GM19468 (cell line): ENCODE measurements around the gene GNAO1.

Experiments
- ATAC-seq: cut with Tn5 transposase; IDR thresholded peaks from one replicate; pipeline ENCODE4 v1.9.1; 2021; ENCODE audit warnings: mild to moderate bottlenecking, moderate library complexity, moderate number of reproducible peaks; ENCODE audit not compliant: unreplicated experiment; ENCODE audit errors: extremely low read depth

Gene GNAO1

DNA sequence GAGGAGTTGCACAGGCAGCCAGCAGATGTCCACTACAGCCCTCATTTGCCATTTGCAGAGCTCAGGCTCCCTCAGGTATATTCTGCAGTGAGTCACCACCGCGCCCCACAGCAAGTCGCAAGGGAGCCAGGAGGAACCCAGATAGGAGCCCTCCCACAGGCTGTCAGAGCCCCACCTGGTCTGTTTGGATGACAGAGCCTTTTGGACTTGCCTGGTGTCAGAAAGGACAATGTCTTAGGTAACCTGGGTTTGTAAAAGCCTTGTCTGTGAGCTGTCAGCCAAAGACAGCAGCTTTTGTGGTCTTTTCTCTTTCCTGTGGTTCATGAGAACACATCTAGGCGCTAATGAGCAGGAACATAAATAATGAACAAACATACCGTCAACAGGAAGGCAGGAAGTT lies 70.9 kb downstream of the GNAO1 start:
- no peak for ATAC-seq

DNA sequence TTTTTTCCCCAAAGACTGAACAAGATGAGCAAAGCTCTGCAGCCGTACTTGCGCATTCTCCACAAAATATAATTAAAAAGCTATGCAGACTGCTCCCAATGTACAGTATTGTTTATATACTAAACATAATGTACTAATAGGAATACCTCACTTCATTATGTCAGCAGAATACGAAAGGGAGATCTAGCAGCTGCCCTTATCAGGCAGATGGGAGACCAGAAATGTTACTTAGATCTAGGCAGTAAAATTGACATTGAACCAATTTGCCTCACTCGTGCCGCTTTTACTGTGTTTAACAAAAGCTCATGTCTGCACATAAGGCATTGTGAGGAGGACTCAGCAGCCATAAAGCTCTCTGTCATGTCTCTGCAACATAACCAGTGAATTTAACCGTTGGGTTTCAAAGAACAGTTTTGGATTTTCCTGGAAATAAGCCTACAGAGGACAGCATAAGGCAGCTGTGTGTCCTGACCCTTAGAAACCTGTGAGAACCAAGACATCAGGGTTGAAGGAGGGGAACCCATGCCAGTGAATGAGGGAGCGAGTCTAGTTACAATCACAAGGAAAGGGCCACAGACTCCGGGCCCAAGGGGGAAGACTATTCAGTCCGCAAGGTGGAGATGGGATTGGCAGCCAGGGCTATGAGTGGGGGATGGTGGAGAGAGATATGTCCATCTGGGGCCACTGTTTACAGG lies 71.4 kb downstream of the GNAO1 start:
- no peak for ATAC-seq

DNA sequence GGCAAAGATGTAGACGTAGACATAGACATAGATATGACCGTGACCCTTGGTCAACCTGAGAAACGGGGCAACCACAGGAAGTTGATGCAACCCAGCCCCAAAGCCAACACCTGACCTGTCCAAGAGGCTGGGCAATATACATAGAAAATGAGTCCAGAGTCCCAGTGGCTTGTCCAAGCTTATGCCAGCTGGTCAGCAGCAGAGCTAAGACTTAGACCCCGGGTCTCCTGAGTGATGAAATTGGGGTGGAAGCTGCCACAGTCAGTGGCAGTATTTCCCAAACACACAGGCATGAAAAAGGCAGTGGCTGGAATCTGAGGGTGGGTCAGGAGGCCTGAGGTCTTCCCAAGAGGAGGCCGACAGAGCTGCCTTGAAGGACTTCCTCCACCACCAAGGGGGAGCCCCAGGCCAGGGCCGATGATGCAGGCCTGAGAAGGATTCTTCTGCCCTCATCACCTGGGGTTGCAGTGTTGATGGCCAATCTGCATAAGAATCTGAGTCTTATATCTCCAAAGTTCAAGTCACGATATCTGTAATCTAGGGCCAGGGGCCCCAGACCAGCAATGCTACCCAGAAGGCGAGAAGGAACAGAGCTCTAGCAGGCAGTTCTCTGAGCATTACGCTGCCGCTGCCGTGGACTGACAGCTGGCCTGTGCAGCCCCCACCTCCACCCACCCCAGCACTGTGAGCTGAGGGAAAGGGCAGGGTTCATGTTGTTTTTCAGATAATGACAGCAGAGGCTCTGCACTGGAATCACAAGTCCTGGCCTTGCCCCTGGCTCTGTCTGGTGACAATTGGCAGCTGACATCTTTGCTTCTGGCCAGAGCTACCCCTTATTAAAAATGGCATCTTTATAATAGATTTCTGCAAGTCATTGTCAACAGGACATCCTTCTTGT lies 72.7 kb downstream of the GNAO1 start:
- no peak for ATAC-seq

DNA sequence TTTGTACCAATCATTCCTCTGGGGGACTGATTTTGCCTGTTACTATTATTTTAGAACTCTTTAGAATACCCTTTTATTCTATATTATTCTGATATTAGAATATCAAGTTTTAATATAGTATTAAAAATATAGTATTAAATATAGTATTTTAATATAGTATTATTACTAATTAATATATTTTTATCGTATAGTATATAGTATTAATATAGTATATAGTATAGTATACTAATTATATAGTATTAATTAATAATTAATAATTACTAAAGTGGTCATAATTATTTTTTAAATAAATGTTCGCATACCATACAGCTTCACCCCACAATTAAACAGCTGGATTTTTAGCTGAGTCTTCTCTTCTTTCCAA lies 73.3 kb downstream of the GNAO1 start:
- ATAC-seq = no peak

DNA sequence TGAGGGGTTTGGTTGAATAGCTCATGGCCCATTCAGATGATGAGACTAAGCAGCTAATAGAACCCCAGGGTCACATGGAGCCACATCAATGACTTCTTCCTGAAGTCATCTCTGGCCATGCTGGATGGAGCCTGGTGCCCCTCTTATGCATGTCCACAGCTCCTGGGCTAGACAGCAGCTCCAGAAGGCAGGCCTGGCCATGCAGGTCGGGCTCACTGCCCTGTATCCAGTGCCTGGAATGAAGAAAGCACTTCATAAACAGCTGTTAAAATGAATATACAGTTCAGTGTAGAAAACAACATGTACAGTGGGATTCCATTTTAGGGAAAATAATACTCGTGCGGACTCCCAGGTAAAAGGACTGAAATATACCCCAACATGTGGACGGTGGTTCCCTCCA lies 73.9 kb downstream of the GNAO1 start:
- ATAC-seq = no peak

DNA sequence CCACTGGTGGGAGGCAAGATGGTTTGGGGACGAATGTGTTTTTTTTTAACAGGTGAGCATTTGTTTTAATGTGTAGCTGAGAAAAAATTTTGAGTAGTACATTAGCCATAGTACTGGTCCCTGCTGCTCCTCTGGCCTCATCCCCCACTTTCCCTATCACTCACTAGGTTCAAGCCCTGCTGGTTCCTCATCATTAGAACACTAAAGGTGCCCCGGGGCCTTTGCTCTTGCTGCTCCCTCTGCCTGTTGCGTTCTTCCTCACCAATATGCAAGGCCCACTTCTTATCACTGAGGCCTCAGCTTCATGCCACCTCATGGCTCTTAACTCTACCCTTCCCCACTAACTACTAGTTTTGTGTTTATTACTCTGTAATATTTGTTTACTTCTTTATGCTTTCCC lies 74.5 kb downstream of the GNAO1 start:
- no peak for ATAC-seq

DNA sequence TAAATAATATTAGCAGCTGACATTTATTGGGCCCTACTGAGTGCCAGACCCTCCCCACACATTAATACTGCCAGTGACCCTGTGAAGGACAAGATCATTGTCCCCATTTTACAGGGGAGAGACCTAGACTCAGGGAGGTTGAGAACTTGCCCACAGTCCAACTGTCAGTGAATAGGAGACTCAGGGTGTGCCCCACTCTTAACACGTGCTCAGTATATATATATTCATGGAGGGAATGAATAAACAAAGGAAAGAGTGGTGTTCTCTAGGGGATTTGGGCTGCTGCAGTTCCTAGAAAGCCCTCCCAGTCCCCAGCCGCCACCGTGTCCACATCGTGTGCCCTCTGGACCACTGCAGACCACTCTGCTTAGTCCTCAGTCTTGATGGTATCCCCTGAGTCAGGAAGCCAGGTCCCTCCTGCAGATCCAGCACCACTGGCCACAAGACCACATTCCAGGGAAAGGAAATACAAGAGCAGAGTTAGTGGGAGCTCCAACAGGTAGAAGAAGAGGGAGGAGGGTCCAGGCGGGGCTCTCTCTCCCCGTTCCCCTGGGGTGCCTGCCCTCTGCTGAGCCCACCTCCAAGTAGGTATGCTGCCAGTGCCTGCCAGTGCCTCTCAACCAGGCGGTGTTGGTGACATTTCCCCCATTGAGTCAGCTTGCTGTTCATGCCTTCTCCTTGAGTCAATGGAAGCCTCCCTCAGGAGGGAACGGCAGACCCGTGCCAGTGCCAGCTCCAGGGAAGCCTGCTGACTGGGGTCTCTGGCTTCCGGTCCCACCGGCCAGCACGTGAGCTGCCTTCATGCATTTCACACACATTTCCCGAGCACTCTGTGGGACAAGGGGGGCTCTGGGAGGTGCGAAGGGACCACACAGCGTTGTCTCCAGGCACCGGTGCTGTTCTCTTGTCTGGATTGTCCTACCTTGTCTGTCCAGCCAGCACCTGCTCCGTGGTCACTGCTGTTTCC lies 75.6 kb downstream of the GNAO1 start:
- ATAC-seq = no peak

DNA sequence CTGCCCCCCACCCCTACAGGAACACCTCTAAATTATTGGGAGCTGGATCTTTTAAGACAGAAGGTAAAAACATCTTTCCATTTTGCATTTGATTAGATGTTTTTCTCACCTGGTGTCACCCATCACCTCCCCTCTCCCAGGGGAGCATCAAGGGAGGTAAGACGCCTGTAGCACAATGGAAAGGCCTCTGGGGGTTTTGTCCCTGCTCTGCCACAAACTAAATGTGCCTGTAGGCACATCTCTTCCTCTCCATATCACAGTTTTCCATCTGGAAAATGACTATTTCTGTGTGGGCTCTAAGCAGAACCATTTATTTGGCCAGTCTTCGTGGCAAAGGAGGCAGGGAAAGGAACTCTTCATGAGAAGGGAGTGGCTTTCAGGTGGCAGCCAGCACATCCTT lies 76.6 kb downstream of the GNAO1 start:
- ATAC-seq = no peak

DNA sequence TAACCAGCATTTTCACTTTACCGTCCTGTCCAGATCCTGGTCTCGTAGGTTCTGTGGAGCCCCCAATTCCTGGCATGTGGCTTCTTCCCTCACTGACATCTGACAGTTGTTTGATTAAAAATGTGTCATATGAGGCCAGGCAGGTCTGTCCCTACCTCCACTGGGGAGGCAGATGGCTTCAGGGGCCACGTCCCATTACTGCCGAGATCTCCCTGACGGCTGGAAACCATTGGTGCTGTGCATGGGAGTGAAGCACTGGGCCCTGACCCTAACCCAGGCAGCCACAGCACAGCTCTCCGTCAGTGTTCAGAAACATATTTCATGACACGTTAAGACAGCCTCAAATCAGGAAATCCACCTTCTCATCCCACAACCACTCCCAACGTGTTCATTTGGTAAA lies 77.5 kb downstream of the GNAO1 start:
- ATAC-seq = no peak

DNA sequence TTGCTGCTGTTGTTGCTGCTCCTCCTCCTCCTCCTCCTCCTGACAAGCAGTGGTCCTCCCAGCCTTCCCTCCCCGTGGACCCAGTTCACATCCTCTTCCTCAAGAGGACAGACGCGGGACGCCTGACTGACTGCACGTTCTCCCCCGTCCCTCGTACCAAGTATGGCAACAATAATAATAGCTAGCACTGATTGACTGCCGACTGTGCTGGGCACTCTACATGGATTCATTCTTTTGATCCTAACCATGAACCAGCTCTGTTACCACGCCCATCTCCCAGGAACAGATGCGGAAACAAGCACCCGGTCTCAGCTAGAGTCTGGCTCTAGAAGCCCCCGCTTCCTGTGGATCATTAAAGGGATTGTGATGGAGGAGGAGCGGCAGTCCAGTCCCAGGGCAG lies 78.0 kb downstream of the GNAO1 start:
- no peak for ATAC-seq

DNA sequence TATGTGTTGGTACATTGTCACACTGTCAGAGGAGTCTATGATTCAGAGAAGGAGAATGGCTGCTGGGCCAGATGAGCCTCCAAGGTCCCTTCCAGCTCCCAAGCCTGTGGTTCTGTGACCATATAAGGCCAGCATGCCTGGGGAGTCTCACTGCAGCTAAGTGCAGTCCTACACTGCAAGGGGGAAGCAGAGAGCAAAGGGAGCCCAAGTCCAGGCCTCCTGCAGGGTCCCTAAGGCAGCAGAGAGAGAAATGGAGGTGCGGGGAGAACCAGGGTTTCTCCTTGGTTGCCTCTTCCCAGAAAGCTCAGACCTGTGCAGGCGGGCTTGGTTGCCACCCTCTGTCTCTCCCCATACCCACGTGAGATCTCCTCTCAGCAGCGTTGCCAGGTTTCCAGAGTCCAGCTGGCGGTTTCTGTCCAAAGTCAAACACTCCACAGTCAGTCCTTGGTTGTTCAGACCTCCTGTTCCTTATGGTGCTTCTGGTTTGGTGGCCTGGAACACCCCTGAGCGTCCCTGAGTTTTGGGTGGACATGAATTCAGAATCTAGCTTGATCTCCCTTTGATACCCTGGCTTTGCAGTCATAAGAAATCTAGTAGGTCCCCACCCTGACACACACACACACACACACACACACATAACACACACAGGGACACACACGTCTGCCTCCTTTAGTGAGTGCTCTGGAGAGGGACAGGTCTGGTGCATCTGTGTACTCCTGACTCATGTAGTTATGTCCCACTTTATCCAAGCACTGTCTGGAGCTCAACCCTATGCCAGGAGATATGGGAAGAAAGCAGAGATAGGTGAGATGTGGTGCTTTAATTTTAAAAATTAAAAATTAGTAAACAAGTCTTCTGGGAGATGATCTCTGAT lies 78.8 kb downstream of the GNAO1 start:
- no peak for ATAC-seq

DNA sequence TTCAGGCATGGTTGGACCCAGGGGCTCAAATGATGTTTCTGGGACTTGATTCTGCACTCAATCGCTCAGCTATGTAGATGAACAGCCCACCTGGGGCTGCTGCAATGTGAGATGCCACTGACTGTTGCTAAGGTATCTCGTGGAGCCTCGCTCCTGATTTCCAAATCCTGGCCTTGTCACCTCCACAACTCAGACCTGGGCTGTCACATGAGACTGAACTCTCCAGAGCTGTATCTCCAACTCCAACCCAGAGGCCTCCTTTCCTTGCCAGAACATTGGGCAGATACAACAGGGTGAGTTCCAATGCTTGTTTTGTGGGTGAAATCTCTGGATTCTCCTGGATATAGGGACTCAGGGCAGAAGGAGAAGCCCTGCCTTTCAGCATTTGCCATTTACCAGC lies 79.5 kb downstream of the GNAO1 start:
- ATAC-seq = no peak

DNA sequence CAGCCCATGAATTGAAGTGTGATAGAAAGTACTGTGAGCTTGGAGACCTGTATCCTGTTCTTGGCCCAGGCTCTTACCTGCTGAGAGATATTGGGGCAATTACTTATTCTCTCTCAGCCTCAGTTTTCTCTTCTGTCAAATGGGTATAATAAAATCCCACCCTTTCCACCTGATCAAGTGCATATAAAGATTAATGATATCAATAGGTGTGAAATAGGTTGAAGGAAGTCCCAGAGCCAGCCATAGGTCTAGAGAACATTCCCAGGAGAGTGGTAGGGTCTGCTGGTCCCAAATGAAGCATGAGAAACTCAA lies 81.2 kb downstream of the GNAO1 start:
- no peak for ATAC-seq

DNA sequence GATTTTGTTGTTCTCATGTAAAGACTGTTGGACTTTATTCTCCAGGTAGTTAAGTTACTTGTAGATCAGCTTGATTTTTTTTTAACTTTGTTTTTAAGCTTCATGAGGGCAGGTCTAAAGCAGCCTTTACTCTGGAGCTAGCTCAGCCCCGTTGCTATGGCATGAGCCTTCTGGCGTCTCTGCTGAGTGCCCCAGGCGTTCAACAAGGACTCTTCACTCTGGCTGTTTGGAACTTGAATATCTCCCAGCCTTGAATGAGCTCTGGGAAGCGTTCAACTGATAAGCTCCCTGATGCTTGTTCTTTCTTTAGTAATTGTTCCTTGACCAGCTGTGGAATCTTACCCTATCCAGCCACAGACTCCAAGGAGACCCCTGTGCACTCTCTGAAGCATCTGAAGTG lies 82.3 kb downstream of the GNAO1 start:
- no peak for ATAC-seq

DNA sequence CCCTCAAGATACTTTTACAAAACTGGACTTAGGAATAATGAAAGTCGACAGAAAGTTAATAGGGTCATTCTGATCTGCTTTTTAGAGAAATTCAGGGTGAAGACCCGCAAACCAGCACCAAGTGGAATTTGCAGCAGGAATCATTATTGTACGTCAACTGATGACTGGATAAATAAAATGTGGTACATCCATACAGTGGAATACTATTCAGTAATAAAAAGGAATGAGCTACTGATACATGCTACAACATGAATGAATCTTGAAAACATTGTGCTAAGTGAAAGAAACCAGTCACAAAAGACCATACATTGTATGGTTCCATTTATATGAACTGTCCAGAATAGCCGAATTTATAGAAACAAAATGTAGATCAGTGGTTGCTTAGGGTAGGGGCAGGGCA lies 83.1 kb downstream of the GNAO1 start:
- ATAC-seq = no peak

DNA sequence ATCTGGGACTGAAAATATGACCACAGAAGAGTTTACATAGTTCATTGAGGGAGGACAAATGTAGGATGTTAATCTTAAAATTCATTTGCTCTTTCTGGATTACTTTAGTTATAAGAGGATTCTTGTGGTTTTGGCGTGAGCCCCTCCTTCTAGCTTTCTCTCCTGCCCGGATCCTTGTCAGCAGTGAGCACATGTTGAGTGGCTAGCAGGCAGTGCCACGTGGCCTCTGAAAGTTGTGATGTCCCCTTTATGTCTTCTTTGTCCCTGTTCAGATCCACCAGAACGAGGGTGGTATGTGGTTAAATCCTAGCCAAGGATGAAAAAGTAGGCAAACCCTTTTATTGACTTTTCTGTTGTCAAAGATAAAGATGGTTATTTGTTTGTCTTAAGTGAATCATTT lies 83.8 kb downstream of the GNAO1 start:
- ATAC-seq = no peak

DNA sequence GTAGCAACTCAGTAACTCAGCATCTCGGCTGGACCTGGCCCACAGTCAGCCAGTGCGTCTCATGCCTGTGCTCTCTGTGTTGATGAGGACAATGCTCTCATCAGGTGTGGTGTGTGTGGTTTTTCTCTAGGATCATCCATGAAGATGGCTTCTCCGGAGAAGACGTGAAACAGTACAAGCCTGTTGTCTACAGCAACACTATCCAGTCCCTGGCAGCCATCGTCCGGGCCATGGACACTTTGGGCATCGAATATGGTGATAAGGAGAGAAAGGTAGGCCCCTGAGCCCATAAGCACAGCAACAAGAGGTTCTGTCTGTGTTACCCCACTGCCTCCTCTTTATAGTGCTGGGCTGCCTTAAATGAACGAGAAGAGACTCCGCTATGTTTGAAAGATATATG lies 84.5 kb downstream of the GNAO1 start:
- ATAC-seq = no peak

DNA sequence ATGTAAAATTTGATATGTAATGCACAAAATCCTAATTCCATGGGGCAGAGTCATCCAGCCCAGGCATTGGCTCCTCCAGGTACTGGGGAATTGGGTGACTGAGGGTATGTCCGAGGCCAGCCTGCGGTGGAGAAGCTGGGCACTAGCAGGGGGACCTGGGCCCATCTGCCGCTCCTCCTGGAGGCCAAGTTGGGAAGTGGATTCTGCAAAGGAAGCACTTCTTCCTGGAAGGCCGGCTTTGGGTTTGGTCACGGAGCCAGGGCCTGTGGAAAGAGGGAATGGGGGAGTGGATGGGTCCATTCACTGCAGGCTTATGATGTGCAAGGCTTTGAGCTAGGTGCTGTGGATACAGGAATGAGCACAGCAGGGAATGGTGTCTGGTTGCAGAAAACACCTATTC lies 85.8 kb downstream of the GNAO1 start:
- ATAC-seq = no peak

DNA sequence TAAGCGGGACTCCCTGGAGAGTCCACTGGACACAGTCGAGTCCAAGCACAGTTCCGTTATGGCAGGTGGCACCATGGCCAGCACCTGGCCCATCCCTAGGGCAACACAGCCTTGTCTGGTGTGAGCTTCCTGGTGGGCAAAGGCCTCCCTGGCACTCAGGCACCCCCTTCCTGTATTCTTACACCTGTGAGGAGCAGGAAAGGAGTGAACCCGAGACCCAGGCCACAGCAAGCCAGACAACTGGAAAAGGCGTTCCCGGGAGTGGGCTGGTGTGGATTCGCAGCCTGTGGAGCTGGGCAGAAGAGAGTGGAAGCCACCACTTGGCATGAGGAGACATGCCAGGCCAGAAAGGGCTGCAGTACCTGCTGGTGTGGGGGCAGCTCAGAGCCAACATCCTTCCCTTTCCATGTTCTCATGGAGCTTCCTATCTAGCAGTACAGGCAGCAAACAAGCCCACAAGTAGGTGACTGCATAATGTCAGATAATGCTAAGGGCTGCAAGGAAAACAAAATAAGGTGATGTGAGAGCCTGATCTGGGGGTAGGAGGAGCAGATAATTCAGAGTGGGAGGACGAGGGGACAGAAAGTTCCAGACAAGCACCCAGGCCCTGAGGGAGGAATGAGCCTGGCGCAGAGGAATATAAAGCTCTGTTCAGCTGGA lies 87.0 kb downstream of the GNAO1 start:
- ATAC-seq = no peak
